ENCODE measurements around the gene TP63.

GRCh38 chr3:189625572-189625971, 5.6 kb upstream of the TP63 start:
- TF ChIP-seq CTCF (IDR thresholded peaks at IDR 0.05) (no peak), POLR2A (IDR thresholded peaks at IDR 0.05) (no peak), POLR2AphosphoS5 (IDR thresholded peaks at IDR 0.05; ENCODE audit: insufficient read depth in 1 of 2, low read depth in 1 of 2) (no peak)
